ENCODE data around the gene EPB41.

Gene EPB41

GRCh38 chr1:28910379-28911115, 3.8 kb upstream of the EPB41 start:
- TF ChIP-seq CTCF (IDR thresholded peaks at IDR 0.05; ENCODE audit: low read depth, low read length) (no peak), MYC (IDR thresholded peaks at IDR 0.05; ENCODE audit: low read depth, low read length) (no peak), POLR2A (IDR thresholded peaks at IDR 0.05; ENCODE audit: extremely low read depth, insufficient read length) (no peak)
- TF ChIP-seq, protein P1, sequence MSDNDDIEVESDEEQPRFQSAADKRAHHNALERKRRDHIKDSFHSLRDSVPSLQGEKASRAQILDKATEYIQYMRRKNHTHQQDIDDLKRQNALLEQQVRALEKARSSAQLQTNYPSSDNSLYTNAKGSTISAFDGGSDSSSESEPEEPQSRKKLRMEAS (IDR thresholded peaks at IDR 0.05; ENCODE audit: low read depth, low read length), result no peak

GRCh38 chr1:28913786-28914227, 562 bp upstream of the EPB41 start:
- TF ChIP-seq MYC (IDR thresholded peaks at IDR 0.05; ENCODE audit: low read depth, low read length), result no peak; the same call in 1 of the 2 replicates
- TF ChIP-seq POLR2A (IDR thresholded peaks at IDR 0.05; ENCODE audit: extremely low read depth, insufficient read length), result no peak
- TF ChIP-seq, protein P1 (IDR thresholded peaks at IDR 0.05; ENCODE audit: low read depth, low read length), result no peak
- no peak for TF ChIP-seq CTCF (IDR thresholded peaks at IDR 0.05; ENCODE audit: low read depth, low read length)

More at GRCh38 chr1:28910379-28911115, 3.8 kb upstream of the EPB41 start:
- DNase-seq (ENCODE audit: low read depth), result no peak
- no peak overlapping the region for H3K4me3 ChIP-seq (ENCODE audit: low read depth, low read length)

GRCh38 chr1:28915031-28915895, 894 bp downstream of the EPB41 start:
- no peak for TF ChIP-seq CTCF (IDR thresholded peaks at IDR 0.05; ENCODE audit: low read depth, low read length)
- TF ChIP-seq, protein P1 (IDR thresholded peaks at IDR 0.05; ENCODE audit: low read depth, low read length), result no peak
- TF ChIP-seq POLR2A (IDR thresholded peaks at IDR 0.05; ENCODE audit: extremely low read depth, insufficient read length), result no peak
- TF ChIP-seq MYC (IDR thresholded peaks at IDR 0.05; ENCODE audit: low read depth, low read length), result no peak
- DNase-seq (ENCODE audit: low read depth), result peak; percentile 70
- H3K4me3 ChIP-seq (ENCODE audit: low read depth, low read length), result peak overlapping the region; percentile 77

More at GRCh38 chr1:28913786-28914227, 562 bp upstream of the EPB41 start:
- no peak for DNase-seq (ENCODE audit: low read depth)
- H3K4me3 ChIP-seq (ENCODE audit: low read depth, low read length), result peak overlapping the region; percentile 41

- DNase-seq (ENCODE audit: low read depth), result no peak
- H3K4me3 ChIP-seq (ENCODE audit: low read depth, low read length), result no peak overlapping the region
- TF ChIP-seq MYC (IDR thresholded peaks at IDR 0.05; ENCODE audit: low read depth, low read length) (no peak), POLR2A (IDR thresholded peaks at IDR 0.05; ENCODE audit: extremely low read depth, insufficient read length) (no peak), CTCF (IDR thresholded peaks at IDR 0.05; ENCODE audit: low read depth, low read length) (no peak)
- TF ChIP-seq, protein P1 (IDR thresholded peaks at IDR 0.05; ENCODE audit: low read depth, low read length), result no peak
These were observed 3.4 kb downstream of the EPB41 start for GRCh38 chr1:28917757-28918118.

DNA sequence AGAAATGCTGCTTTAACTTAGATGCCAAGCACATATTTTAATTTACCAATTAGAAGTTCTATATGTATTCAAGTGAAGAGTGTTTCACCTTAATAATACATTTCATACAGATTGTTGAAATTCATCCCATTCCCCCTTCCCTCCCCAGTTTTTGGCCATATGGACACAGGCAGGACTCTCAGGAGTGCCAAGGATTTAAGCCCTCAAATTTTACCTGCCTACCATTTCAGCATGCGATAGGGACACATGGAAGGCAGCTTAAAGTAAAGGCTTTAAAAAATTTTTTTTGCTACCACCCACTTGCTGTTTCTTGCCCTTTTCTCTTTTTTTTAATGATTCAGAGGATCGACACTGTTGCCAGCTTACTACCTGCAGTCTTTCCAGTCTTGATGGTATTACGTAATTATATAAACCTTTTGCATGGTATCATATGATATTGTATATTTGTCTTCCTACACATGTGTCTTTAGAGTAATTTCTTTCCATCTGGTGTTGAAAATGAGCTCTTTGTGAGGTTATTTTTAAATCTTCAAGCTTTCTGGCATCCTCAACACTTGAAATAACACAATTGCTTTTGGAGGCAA, 7.0 kb downstream of the EPB41 start:
- no peak for DNase-seq (ENCODE audit: low read depth)
- TF ChIP-seq MYC (IDR thresholded peaks at IDR 0.05; ENCODE audit: low read depth, low read length) (no peak), POLR2A (IDR thresholded peaks at IDR 0.05; ENCODE audit: extremely low read depth, insufficient read length) (no peak), CTCF (IDR thresholded peaks at IDR 0.05; ENCODE audit: low read depth, low read length) (no peak)
- TF ChIP-seq, protein P1 (IDR thresholded peaks at IDR 0.05; ENCODE audit: low read depth, low read length), result no peak
- H3K4me3 ChIP-seq (ENCODE audit: low read depth, low read length), result no peak overlapping the region
